ENCODE data around the gene FANCI.

DNA sequence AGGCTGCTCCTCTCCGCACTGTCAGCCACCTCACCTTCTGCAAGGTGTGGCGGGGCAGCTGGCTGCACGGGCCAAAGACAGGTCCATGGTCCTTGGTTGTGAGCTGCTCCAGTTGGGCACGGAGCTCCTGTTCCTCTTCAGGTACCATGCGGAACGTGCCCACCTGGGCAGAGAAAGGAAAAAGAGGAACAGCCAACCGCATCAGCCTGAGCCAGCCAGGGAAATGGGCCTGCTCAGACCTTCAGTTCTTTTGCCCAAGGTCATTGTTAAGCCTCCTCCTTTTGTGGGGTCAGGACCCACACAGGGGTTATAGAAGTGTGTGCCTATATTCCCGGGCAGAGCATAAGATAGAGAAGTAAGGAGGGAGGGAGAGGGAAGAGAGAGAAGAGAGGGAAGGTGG is 25.2 kb upstream of the FANCI start:
- TF ChIP-seq, protein P1, sequence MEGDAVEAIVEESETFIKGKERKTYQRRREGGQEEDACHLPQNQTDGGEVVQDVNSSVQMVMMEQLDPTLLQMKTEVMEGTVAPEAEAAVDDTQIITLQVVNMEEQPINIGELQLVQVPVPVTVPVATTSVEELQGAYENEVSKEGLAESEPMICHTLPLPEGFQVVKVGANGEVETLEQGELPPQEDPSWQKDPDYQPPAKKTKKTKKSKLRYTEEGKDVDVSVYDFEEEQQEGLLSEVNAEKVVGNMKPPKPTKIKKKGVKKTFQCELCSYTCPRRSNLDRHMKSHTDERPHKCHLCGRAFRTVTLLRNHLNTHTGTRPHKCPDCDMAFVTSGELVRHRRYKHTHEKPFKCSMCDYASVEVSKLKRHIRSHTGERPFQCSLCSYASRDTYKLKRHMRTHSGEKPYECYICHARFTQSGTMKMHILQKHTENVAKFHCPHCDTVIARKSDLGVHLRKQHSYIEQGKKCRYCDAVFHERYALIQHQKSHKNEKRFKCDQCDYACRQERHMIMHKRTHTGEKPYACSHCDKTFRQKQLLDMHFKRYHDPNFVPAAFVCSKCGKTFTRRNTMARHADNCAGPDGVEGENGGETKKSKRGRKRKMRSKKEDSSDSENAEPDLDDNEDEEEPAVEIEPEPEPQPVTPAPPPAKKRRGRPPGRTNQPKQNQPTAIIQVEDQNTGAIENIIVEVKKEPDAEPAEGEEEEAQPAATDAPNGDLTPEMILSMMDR (IDR thresholded peaks at IDR 0.05 in 4 of 5, conservative IDR thresholded peaks at IDR 0.05 in 1 of 5), result no peak
- TF ChIP-seq POLR2A (IDR thresholded peaks at IDR 0.05), result no peak

Data from gastrocnemius medialis (tissue), 4 donors.